H9 (cell line): ENCODE results near the gene HS3ST4. TPM values are rescaled to one million over a fixed set of nuclear protein-coding genes. Genes with fewer than 3 reads are reported as not detected.

Source experiments
- DNase-seq: peaks from one replicate; pipeline ENCODE4 v3.0.0-alpha.2; 2017
- H2AFZ ChIP-seq: one replicate; pipeline ENCODE4 v1.6.1; 2013; ENCODE audit warnings: mild to moderate bottlenecking, low read length, control low read depth, moderate library complexity
- H2AK5ac ChIP-seq: 2 replicates; pipeline ENCODE4 v1.6.1; 2013; ENCODE audit warnings: low read length, control low read depth, mixed read lengths; ENCODE audit not compliant: insufficient read length
- H2BK120ac ChIP-seq: one replicate; pipeline ENCODE4 v1.6.1; 2013; ENCODE audit warnings: low read depth, mild to moderate bottlenecking, low read length, control low read depth, inconsistent platforms; ENCODE audit not compliant: poor library complexity, severe bottlenecking
- H2BK12ac ChIP-seq: 2 replicates; pipeline ENCODE4 v1.6.1; 2013; ENCODE audit warnings: low read length, control low read depth, mixed read lengths, low read depth; ENCODE audit not compliant: insufficient read length
- H2BK15ac ChIP-seq: 2 replicates; pipeline ENCODE4 v1.6.1; 2013; ENCODE audit warnings: low read depth, low read length, control low read depth
- H2BK20ac ChIP-seq: one replicate; pipeline ENCODE4 v1.6.1; 2013; ENCODE audit warnings: low read depth, mild to moderate bottlenecking, low read length, control low read depth, inconsistent platforms; ENCODE audit not compliant: poor library complexity, severe bottlenecking
- H2BK5ac ChIP-seq: 2 replicates; pipeline ENCODE4 v1.6.1; 2013; ENCODE audit warnings: low read length, control low read depth, mixed read lengths; ENCODE audit not compliant: insufficient read length
- H3K14ac ChIP-seq: 2 replicates; pipeline ENCODE4 v1.6.1; 2013; ENCODE audit warnings: low read length, control low read depth; ENCODE audit not compliant: insufficient read depth
- H3K18ac ChIP-seq: 2 replicates; pipeline ENCODE4 v1.6.1; 2013; ENCODE audit warnings: low read depth, mild to moderate bottlenecking, mixed read lengths, low read length, control low read depth; ENCODE audit not compliant: insufficient read length
- H3K23ac ChIP-seq: 2 replicates; pipeline ENCODE4 v1.6.1; 2013; ENCODE audit warnings: low read length, control low read depth, mixed read lengths, low read depth; ENCODE audit not compliant: insufficient read length
- H3K23me2 ChIP-seq: 2 replicates; pipeline ENCODE4 v1.6.1; 2013; ENCODE audit warnings: low read depth, mild to moderate bottlenecking, mixed read lengths, low read length, control low read depth; ENCODE audit not compliant: insufficient read length, poor library complexity, severe bottlenecking
- H3K27ac ChIP-seq: 2 replicates; pipeline ENCODE4 v1.5.1; 2013; ENCODE audit warnings: low read length, control low read depth, mixed read lengths, low read depth; ENCODE audit not compliant: insufficient read length
- H3K27me3 ChIP-seq: 2 replicates; pipeline ENCODE4 v1.6.1; 2013; ENCODE audit warnings: low read length, control low read depth, inconsistent platforms; ENCODE audit not compliant: insufficient read depth
- H3K4ac ChIP-seq: 2 replicates; pipeline ENCODE4 v1.6.1; 2013; ENCODE audit warnings: low read depth, mild to moderate bottlenecking, control low read depth, inconsistent platforms, low read length, moderate library complexity
- H3K4me1 ChIP-seq: 2 replicates; pipeline ENCODE4 v1.6.1; 2013; ENCODE audit warnings: low read length, control low read depth, inconsistent platforms; ENCODE audit not compliant: insufficient read depth
- H3K4me2 ChIP-seq: 2 replicates; pipeline ENCODE4 v1.6.1; 2013; ENCODE audit warnings: low read length, control low read depth, mixed read lengths; ENCODE audit not compliant: insufficient read length, insufficient read depth
- H3K56ac ChIP-seq: 2 replicates; pipeline ENCODE4 v1.6.1; 2013; ENCODE audit warnings: low read depth, mild to moderate bottlenecking, mixed read lengths, low read length, control low read depth; ENCODE audit not compliant: insufficient read length
- H3K79me1 ChIP-seq: 2 replicates; pipeline ENCODE4 v1.6.1; 2013; ENCODE audit warnings: low read depth, mild to moderate bottlenecking, moderate library complexity, low read length, control low read depth, inconsistent platforms; ENCODE audit not compliant: insufficient read depth, poor library complexity, severe bottlenecking
- H3K79me2 ChIP-seq: 2 replicates; pipeline ENCODE4 v1.6.1; 2013; ENCODE audit warnings: low read length, control low read depth, inconsistent platforms; ENCODE audit not compliant: insufficient read depth
- H3K9ac ChIP-seq: 2 replicates; pipeline ENCODE4 v1.6.1; 2013; ENCODE audit warnings: low read length, control low read depth, mixed read lengths; ENCODE audit not compliant: insufficient read length; ENCODE audit errors: extremely low read depth
- H3K9me3 ChIP-seq: one replicate; pipeline ENCODE4 v1.6.1; 2013; ENCODE audit warnings: low read depth, low read length, inconsistent platforms; ENCODE audit not compliant: control insufficient read depth
- H3T11ph ChIP-seq: one replicate; pipeline ENCODE4 v1.6.1; 2013; ENCODE audit warnings: mild to moderate bottlenecking, low read length, control low read depth, inconsistent platforms
- H4K20me1 ChIP-seq: one replicate; pipeline ENCODE4 v1.6.1; 2013; ENCODE audit not compliant: control insufficient read depth, insufficient read length, insufficient read depth
- H4K5ac ChIP-seq: 2 replicates; pipeline ENCODE4 v1.6.1; 2013; ENCODE audit warnings: low read depth, mild to moderate bottlenecking, mixed read lengths, low read length, control low read depth; ENCODE audit not compliant: insufficient read length
- H4K8ac ChIP-seq: replicated peaks from 2 replicates; pipeline ENCODE4 v1.6.1; 2013; ENCODE audit warnings: low read length, control low read depth, mixed read lengths, low read depth; ENCODE audit not compliant: insufficient read length
- H4K91ac ChIP-seq: 2 replicates; pipeline ENCODE4 v1.6.1; 2013; ENCODE audit warnings: low read depth, mild to moderate bottlenecking, moderate library complexity, mixed read lengths, low read length, control low read depth; ENCODE audit not compliant: insufficient read length
- H3K27ac Mint-ChIP-seq, 3 experiments: 2 replicates in 2 of 3; 3 replicates in 1 of 3; pipeline ENCODE4 v1.8.0; 2020 to 2021; ENCODE audit warnings: mixed read lengths in 3 of 3, mild to moderate bottlenecking in 1 of 3, moderate library complexity in 1 of 3
- H3K27me3 Mint-ChIP-seq: 2 replicates; pipeline ENCODE4 v1.8.0; 2021; ENCODE audit warnings: low read depth, mild to moderate bottlenecking, moderate library complexity, mixed read lengths
- H3K36me3 Mint-ChIP-seq, 3 experiments: 2 replicates in 2 of 3; 3 replicates in 1 of 3; pipeline ENCODE4 v1.8.0; 2020 to 2021; ENCODE audit warnings: low read depth in 3 of 3, mixed read lengths in 3 of 3; ENCODE audit not compliant: insufficient read depth in 1 of 3
- H3K4me1 Mint-ChIP-seq, 2 experiments: 2 replicates each; pipeline ENCODE4 v1.8.0; 2020; ENCODE audit warnings: mixed read lengths in 2 of 2
- H3K4me3 Mint-ChIP-seq, 2 experiments: 2 replicates in 1 of 2; 3 replicates in 1 of 2; pipeline ENCODE4 v1.8.0; 2020 to 2021; ENCODE audit warnings: mild to moderate bottlenecking in 2 of 2, mixed read lengths in 2 of 2, moderate library complexity in 1 of 2
- H3K9me3 Mint-ChIP-seq, 2 experiments: 2 replicates in 1 of 2; 3 replicates in 1 of 2; pipeline ENCODE4 v1.8.0; 2020; ENCODE audit warnings: mild to moderate bottlenecking in 2 of 2, mixed read lengths in 2 of 2, moderate library complexity in 1 of 2
- CTCF ChIP-seq: fragments of 200-600 bp; sonication (generic); conservative IDR thresholded peaks from 3 replicates; pipeline ENCODE4 v1.8.0; 2021; ENCODE audit warnings: antibody characterized with exemption, mild to moderate bottlenecking
- WGBS: extraction: QIAGEN DNeasy Blood & Tissue Kit; methylation state at CpG from one replicate; pipeline ENCODE4 v1.1.7; 2013; ENCODE audit warnings: missing lambda C conversion rate, low lambda C conversion rate, mixed read lengths; ENCODE audit not compliant: insufficient read length; ENCODE audit errors: extremely low coverage; 5-methylcytosine and 5-hydroxymethylcytosine counted together
- total RNA-seq: library from RNA; stranded (reverse); gene quantifications from 2 replicates; pipeline ENCODE4 v1.2.1, GENCODE V29; 2021

The HS3ST4 gene
- total RNA-seq, 1 experiment from 2014 or later: 1.7 TPM

- H4K8ac ChIP-seq: no peak overlapping the region
- Mint-ChIP-seq H3K27me3 (peaks cover 8% of the 10 kb centered on the region), H3K9me3 (no peaks in the 10 kb centered on the region; a peak in 1 of 5 replicates), H3K36me3 (peaks cover 0 to 2% (median 0%) of the 10 kb centered on the region in 3 experiments; a peak in 1 of 7 replicates), H3K27ac (no peak overlapping the region), H3K4me1 (no peaks in the 10 kb centered on the region), H3K4me3 (no peak overlapping the region)
- no peak for DNase-seq
- no peak overlapping the region for H3K9ac ChIP-seq
- H3K56ac ChIP-seq: no peak overlapping the region
- no peaks in the 10 kb centered on the region for H3K27me3 ChIP-seq
- H3K23ac ChIP-seq: no peak overlapping the region
- no peaks in the 10 kb centered on the region for H3K23me2 ChIP-seq
- no peaks in the 10 kb centered on the region for H3K79me2 ChIP-seq
- no peak overlapping the region for H2BK20ac ChIP-seq
- no peaks in the 10 kb centered on the region for H3K9me3 ChIP-seq
- H3K4ac ChIP-seq: no peak overlapping the region
- H3T11ph ChIP-seq: no peak overlapping the region
- no peak overlapping the region for H3K27ac ChIP-seq
- H2BK12ac ChIP-seq: no peak overlapping the region
- no peak overlapping the region for H3K4me2 ChIP-seq
- no CpG with 5 or more reads among the region's 4 CpGs for WGBS
- no peak overlapping the region for H2BK120ac ChIP-seq
- H2BK5ac ChIP-seq: no peak overlapping the region
- H3K18ac ChIP-seq: no peak overlapping the region
- H2AFZ ChIP-seq: no peak overlapping the region
- H4K5ac ChIP-seq: no peak overlapping the region
- no peak overlapping the region for H2AK5ac ChIP-seq
- no peak overlapping the region for H3K14ac ChIP-seq
- no peaks in the 10 kb centered on the region for H3K4me1 ChIP-seq
- H4K91ac ChIP-seq: no peak overlapping the region
- no peaks in the 10 kb centered on the region for H3K79me1 ChIP-seq
- no peaks in the 10 kb centered on the region for H4K20me1 ChIP-seq
- no peak for TF ChIP-seq CTCF
- H2BK15ac ChIP-seq: no peak overlapping the region
Observed at GRCh38 chr16:25931473-25932035, 239.8 kb downstream of the HS3ST4 start.
